Measurements from ENCODE around the gene GABRR1.

GRCh38 chr6:89140347-89141156 is 76.6 kb downstream of the GABRR1 start:
- TF ChIP-seq EZH2 (IDR thresholded peaks at IDR 0.05; ENCODE audit: borderline replicate concordance, low read depth, low read length, severe bottlenecking): no peak
- TF ChIP-seq, protein P1, sequence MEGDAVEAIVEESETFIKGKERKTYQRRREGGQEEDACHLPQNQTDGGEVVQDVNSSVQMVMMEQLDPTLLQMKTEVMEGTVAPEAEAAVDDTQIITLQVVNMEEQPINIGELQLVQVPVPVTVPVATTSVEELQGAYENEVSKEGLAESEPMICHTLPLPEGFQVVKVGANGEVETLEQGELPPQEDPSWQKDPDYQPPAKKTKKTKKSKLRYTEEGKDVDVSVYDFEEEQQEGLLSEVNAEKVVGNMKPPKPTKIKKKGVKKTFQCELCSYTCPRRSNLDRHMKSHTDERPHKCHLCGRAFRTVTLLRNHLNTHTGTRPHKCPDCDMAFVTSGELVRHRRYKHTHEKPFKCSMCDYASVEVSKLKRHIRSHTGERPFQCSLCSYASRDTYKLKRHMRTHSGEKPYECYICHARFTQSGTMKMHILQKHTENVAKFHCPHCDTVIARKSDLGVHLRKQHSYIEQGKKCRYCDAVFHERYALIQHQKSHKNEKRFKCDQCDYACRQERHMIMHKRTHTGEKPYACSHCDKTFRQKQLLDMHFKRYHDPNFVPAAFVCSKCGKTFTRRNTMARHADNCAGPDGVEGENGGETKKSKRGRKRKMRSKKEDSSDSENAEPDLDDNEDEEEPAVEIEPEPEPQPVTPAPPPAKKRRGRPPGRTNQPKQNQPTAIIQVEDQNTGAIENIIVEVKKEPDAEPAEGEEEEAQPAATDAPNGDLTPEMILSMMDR (IDR thresholded peaks at IDR 0.05; ENCODE audit: borderline replicate concordance, extremely low read depth, low read length, poor library complexity, severe bottlenecking): no peak

Data from DND-41 (cell line).